Endothelial cell of umbilical vein (primary cell): ENCODE data around the gene RASSF5. TPM values are rescaled to one million over a fixed set of nuclear protein-coding genes. Genes with fewer than 3 reads are reported as not detected.

Source experiments
- BruUV-seq: library from RNA; stranded (reverse); fragments of 400-500 nt; replicated peaks from 2 replicates; lab custom pipeline; 2021; lab: Mats Ljungman, UMichigan
- CTCF ChIA-PET: fragments of 300-600, 350-600 bp; sonication (Branson Sonifier 250); formaldehyde crosslinking; loops from one replicate; lab custom pipeline; 2021; ENCODE audit warnings: antibody characterized with exemption, inconsistent platforms; lab: Charles Lee
- POLR2A ChIA-PET: fragments of 300-600, 350-600 bp; sonication (Branson Sonifier 250); formaldehyde crosslinking; loops from one replicate; lab custom pipeline; 2021; ENCODE audit warnings: antibody characterized with exemption, inconsistent platforms; lab: Charles Lee
- DNase-seq: peaks from one replicate; pipeline ENCODE4 v3.0.0-alpha.2; 2011; ENCODE audit warnings: low read depth, low spot score
- FAIRE-seq: peaks from 2 replicates; lab custom pipeline; 2011; peaks lifted over from hg19 to GRCh38; lab: Jason Lieb, UNC
- H2AFZ ChIP-seq: 2 replicates; pipeline ENCODE4 v1.6.0; 2012; ENCODE audit warnings: low read depth, low read length, control low read depth, inconsistent platforms
- H3K27ac ChIP-seq: 2 replicates; pipeline ENCODE4 v1.5.1; 2011; ENCODE audit warnings: low read depth, mild to moderate bottlenecking, control low read depth, low read length, moderate library complexity; ENCODE audit not compliant: insufficient read depth
- H3K27me3 ChIP-seq, 2 experiments: 2 replicates each; pipeline versions ENCODE4 v1.6.0 to v1.6.1; 2011; ENCODE audit warnings: low read length in 2 of 2, mixed read lengths in 1 of 2; ENCODE audit not compliant: control insufficient read depth in 2 of 2, insufficient read depth in 2 of 2
- H3K36me3 ChIP-seq, 2 experiments: 2 replicates in 1 of 2; 3 replicates in 1 of 2; pipeline ENCODE4 v1.5.1; 2011; ENCODE audit warnings: low read length in 2 of 2, mild to moderate bottlenecking in 1 of 2, moderate library complexity in 1 of 2; ENCODE audit not compliant: control insufficient read depth in 2 of 2, insufficient read depth in 2 of 2; ENCODE audit errors: extremely low read depth in 1 of 2
- H3K4me1 ChIP-seq: 3 replicates; pipeline ENCODE4 v1.5.1; 2011; ENCODE audit warnings: mild to moderate bottlenecking, low read length; ENCODE audit not compliant: control insufficient read depth, insufficient read depth; ENCODE audit errors: extremely low read depth
- H3K4me2 ChIP-seq: 2 replicates; pipeline ENCODE4 v1.6.1; 2011; ENCODE audit warnings: low read length, control low read depth, mixed read lengths; ENCODE audit not compliant: insufficient read depth
- H3K4me3 ChIP-seq, 3 experiments: fragments of 200-600 bp in 1 of 3; sonication (generic), shearing (Covaris generic) in 1 of 3; replicated peaks in 1 of 3; 2 replicates each; pipeline ENCODE4 v1.5.1; 2011 to 2016; ENCODE audit warnings: control low read depth in 3 of 3, low read length in 3 of 3, mild to moderate bottlenecking in 2 of 3, inconsistent platforms in 1 of 3, low read depth in 1 of 3, moderate library complexity in 1 of 3; ENCODE audit not compliant: insufficient read depth in 1 of 3
- H3K79me2 ChIP-seq: 2 replicates; pipeline ENCODE4 v1.6.0; 2012; ENCODE audit warnings: low read length, inconsistent platforms; ENCODE audit not compliant: control insufficient read depth, insufficient read depth
- H3K9ac ChIP-seq: replicated peaks from 2 replicates; pipeline ENCODE3; 2011; ENCODE audit warnings: low read length, control low read depth; ENCODE audit not compliant: insufficient read depth; ENCODE audit errors: extremely low read depth
- H3K9me1 ChIP-seq: replicated peaks from 3 replicates; pipeline ENCODE4 v1.6.0; 2011; ENCODE audit warnings: mild to moderate bottlenecking, low read length; ENCODE audit not compliant: control insufficient read depth, insufficient read depth; ENCODE audit errors: extremely low read depth
- H3K9me3 ChIP-seq: replicated peaks from 2 replicates; pipeline ENCODE4 v1.5.1; 2012; ENCODE audit warnings: low read length, inconsistent platforms; ENCODE audit not compliant: control insufficient read depth, insufficient read depth
- H4K20me1 ChIP-seq: replicated peaks from 2 replicates; pipeline ENCODE3; 2011; ENCODE audit warnings: mild to moderate bottlenecking, low read length; ENCODE audit not compliant: control insufficient read depth, insufficient read depth; ENCODE audit errors: extremely low read depth
- CTCF ChIP-seq, 2 donors: IDR thresholded peaks; 1 replicate in 1 of 2; 2 replicates in 1 of 2; pipeline ENCODE4 v1.5.1; 2011; ENCODE audit warnings: low read length in 2 of 2, mild to moderate bottlenecking in 2 of 2, moderate library complexity in 2 of 2, control low read depth in 1 of 2, inconsistent platforms in 1 of 2, low read depth in 1 of 2; ENCODE audit not compliant: insufficient read depth in 1 of 2; ENCODE audit errors: extremely low read depth in 1 of 2
- FOS ChIP-seq: IDR thresholded peaks from 2 replicates; pipeline ENCODE4 v1.6.1; 2011; ENCODE audit warnings: mild to moderate bottlenecking, low read length, moderate library complexity, borderline replicate concordance; ENCODE audit not compliant: insufficient read depth
- GATA2 ChIP-seq: IDR thresholded peaks from 2 replicates; pipeline ENCODE4 v1.7.0; 2011; ENCODE audit warnings: low read depth, mild to moderate bottlenecking, moderate library complexity, mixed read lengths, low read length; ENCODE audit not compliant: insufficient read length, insufficient read depth
- MYC ChIP-seq: IDR thresholded peaks from one replicate; pipeline ENCODE4 v1.6.1; 2011; ENCODE audit warnings: mild to moderate bottlenecking, low read depth, low read length
- POLR2A ChIP-seq: IDR thresholded peaks from 2 replicates; pipeline ENCODE4 v1.6.1; 2012; ENCODE audit warnings: low read depth, mild to moderate bottlenecking, control low read depth, low read length
- POLR2AphosphoS5 ChIP-seq: IDR thresholded peaks from 2 replicates; pipeline ENCODE4 v1.6.1; 2012; ENCODE audit warnings: low read depth, mild to moderate bottlenecking, control low read depth, low read length, moderate library complexity; ENCODE audit not compliant: insufficient read depth
- dilution Hi-C: fragments of 300-500 bp; cut with MboI; formaldehyde crosslinking; loops from one replicate; pipeline ENCODE4 v1.15.0; 2019; ENCODE audit warnings: low sequenced_read_pairs; ENCODE audit not compliant: extremely low pct_ligation_motif_present
- intact Hi-C: fragments of 100-400 bp; cut with micrococcal nuclease; formaldehyde crosslinking; loops from one replicate; pipeline ENCODE4 v1.10.0; 2022
- polyA plus RNA-seq, 4 experiments: library from polyadenylated mRNA; depleted of rRNA in 3 of 4; stranded (reverse) in 3 of 4; unstranded in 1 of 4; fragments of >200 nt; gene quantifications; 2 replicates each; pipeline versions ENCODE4 v1.2.1 to v1.2.3, GENCODE V29; 2011 to 2012; ENCODE audit warnings: missing spikeins in 1 of 4
- total RNA-seq: library from RNA; stranded (reverse); gene quantifications from 2 replicates; pipeline ENCODE4 v1.2.3, GENCODE V29; 2021
- TF ChIP-seq, protein P1 (sequence below): IDR thresholded peaks from 2 replicates; pipeline ENCODE4 v1.6.1; 2011; ENCODE audit not compliant: insufficient read depth, insufficient read length

RASSF5 gene
- total and polyA plus RNA-seq, 2 donors (not counting 3 experiments of a cell fraction or from before 2014, with no cell fraction given): 0.23 to 0.60 TPM

DNA sequence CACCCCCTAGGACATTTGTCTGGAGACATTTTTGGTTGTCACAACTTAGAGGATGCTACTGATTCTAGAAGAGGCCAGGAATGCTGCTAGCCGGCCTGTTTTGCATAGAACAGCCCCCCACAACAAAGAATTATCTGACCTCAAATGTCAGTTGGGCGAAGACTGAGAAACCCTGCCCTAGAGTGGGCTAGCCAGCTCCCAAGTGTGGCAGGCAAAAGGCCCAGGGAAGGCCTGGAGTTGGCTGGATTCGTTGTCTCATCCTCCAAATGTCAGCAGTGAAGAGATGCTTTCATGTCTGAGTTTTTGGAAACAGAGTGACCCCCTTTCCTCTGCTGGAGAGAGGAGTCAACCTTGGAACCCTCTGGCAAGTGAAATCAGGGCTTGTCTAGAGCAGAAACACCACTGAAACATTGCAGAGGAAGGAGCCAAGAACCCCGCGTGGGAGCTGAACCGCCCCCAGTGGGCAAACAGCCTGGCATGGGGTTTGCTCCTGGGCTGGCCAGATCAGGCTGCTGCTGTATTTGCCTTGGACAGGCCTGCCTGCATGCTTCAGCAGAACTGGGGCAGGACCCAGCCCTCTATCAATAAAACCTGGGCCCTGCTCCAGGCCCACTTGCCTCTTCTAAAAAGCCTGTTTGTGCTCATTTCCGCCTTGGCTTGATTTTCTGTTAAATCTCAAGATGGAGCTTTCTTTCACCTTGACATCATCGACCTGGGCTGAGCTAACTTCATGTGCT, 32.9 kb downstream of the RASSF5 start:
- H3K36me3 ChIP-seq: no peaks in the 10 kb centered on the region
- ChIA-PET POLR2A (no interaction called here), CTCF (interaction anchor here (0.6 to 7.7 kb wide), 3 partner anchors 15 to 62 kb away, joined by 3 to 427 read pairs (median 3); no protein-coding TSS in a partner anchor)
- no peaks in the 10 kb centered on the region for H3K9me3 ChIP-seq
- TF ChIP-seq, protein P1, sequence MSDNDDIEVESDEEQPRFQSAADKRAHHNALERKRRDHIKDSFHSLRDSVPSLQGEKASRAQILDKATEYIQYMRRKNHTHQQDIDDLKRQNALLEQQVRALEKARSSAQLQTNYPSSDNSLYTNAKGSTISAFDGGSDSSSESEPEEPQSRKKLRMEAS: no peak
- TF ChIP-seq MYC (no peak), POLR2AphosphoS5 (no peak)
- H3K9me1 ChIP-seq: no peaks in the 10 kb centered on the region
- dilution Hi-C loops (no loop called here), intact Hi-C loops (no loop called here)
- BruUV-seq: no TSS peak
- no peak overlapping the region for H3K4me3 ChIP-seq
- peaks cover 0 to 13% of the 10 kb centered on the region in 2 experiments for H3K27me3 ChIP-seq
- H3K9ac ChIP-seq: no peak overlapping the region
- no peaks in the 10 kb centered on the region for H4K20me1 ChIP-seq
- no peaks in the 10 kb centered on the region for H3K4me1 ChIP-seq
- no peak overlapping the region for H3K4me2 ChIP-seq
- DNase-seq (no peak), FAIRE-seq (no peak)
- no peaks in the 10 kb centered on the region for H3K79me2 ChIP-seq
- no peak overlapping the region for H2AFZ ChIP-seq
- no peak overlapping the region for H3K27ac ChIP-seq

DNA sequence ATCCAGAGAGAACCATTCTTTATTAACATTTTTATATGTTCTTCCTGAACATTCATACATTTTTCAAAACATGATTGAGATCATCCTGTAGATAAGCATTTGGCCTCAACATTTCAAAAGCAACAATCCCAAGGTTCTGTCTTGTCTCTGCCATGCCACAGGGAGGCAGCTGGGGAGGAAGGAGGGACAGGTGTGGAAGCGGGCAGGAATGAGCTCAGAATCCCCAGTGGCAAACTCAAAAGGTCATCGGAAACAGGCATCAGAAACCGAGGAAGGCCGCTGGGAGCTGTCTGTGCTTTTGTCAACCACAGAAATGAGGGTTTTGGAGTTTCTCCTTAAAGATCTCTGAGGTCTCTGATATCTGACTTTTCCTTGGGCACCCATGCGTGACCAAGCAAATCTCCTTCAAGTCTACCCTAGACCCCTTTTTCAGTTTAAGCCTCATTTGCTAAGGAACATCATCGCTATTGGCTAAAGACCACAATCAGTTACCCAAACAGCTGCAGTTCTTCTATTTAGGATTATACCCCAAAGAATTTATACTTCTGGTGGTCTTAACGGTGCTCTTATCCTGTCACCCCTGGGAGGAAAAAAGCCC, 34.0 kb downstream of the RASSF5 start:
- POLR2A ChIA-PET: no interaction called here
- intact Hi-C loops: no loop called here

More for the DNA sequence above, 34.0 kb downstream of the RASSF5 start:
- Histone ChIP-seq H2AFZ (no peak overlapping the region), H3K9ac (no peak overlapping the region), H3K9me1 (no peaks in the 10 kb centered on the region), H3K4me1 (no peaks in the 10 kb centered on the region), H3K27me3 (peaks cover 0 to 13% of the 10 kb centered on the region in 2 experiments), H3K27ac (no peak overlapping the region), H3K4me3 (no peak overlapping the region), H3K79me2 (no peaks in the 10 kb centered on the region), H3K4me2 (no peak overlapping the region), H4K20me1 (no peaks in the 10 kb centered on the region), H3K36me3 (no peaks in the 10 kb centered on the region), H3K9me3 (no peaks in the 10 kb centered on the region)
- CTCF ChIA-PET: interaction anchor here (0.8 to 7.7 kb wide), 5 partner anchors 10 to 90 kb away, joined by 3 to 427 read pairs (median 4); no protein-coding TSS in a partner anchor
- TF ChIP-seq GATA2 (no peak), CTCF (IDR thresholded peaks at IDR 0.05; ENCODE audit: extremely low read depth in 1 of 2, insufficient read depth in 1 of 2, low read depth in 1 of 2, low read length in 2 of 2) (no peak), MYC (no peak), POLR2A (no peak), FOS (no peak)
- TF ChIP-seq, protein P1: no peak
- no peak for FAIRE-seq
- BruUV-seq: no TSS peak
- no peak for DNase-seq
- dilution Hi-C loops: no loop called here
